Prostate gland (tissue), 2 donors: ENCODE measurements around the gene SLC4A3. TPM values are rescaled to one million over a fixed set of nuclear protein-coding genes. Genes with fewer than 3 reads are reported as not detected.

Experiments used
- DNase-seq: peaks from one replicate; pipeline ENCODE4 v3.0.0-alpha.2; 2019; ENCODE audit warnings: low spot score
- H3K27ac ChIP-seq, 2 donors: fragments of 200-600 bp; sonication (generic); 2 replicates each; pipeline ENCODE4 v1.5.1; 2017 to 2019
- H3K27me3 ChIP-seq: fragments of 200-600 bp; sonication (generic); replicated peaks from 2 replicates; pipeline ENCODE4 v1.5.1; 2019; ENCODE audit not compliant: insufficient read depth
- H3K36me3 ChIP-seq, 2 donors: fragments of 200-600 bp; sonication (generic); 1 replicate in 1 of 2; 2 replicates in 1 of 2; pipeline versions ENCODE4 v1.5.1 to v1.8.1; 2017 to 2019
- H3K4me1 ChIP-seq: fragments of 200-600 bp; sonication (generic); replicated peaks from 2 replicates; pipeline ENCODE4 v1.5.1; 2019
- H3K4me3 ChIP-seq, 2 donors: fragments of 200-600 bp; sonication (generic); 2 replicates each; pipeline ENCODE4 v1.5.1; 2017 to 2019
- H3K9me3 ChIP-seq: fragments of 200-600 bp; sonication (generic); 2 replicates; pipeline ENCODE4 v1.5.1; 2017
- CTCF ChIP-seq, 4 experiments: fragments of 200-600 bp in 2 of 4; fragments of 450-650 bp in 2 of 4; sonication (generic) in 2 of 4; IDR thresholded peaks; 1 replicate in 3 of 4; 2 replicates in 1 of 4; pipeline ENCODE4 v1.5.1; 2016 to 2019; ENCODE audit warnings: antibody characterized with exemption in 4 of 4, mild to moderate bottlenecking in 2 of 4, moderate library complexity in 2 of 4
- POLR2A ChIP-seq: fragments of 450-650 bp; IDR thresholded peaks from one replicate; pipeline ENCODE4 v1.6.1; 2016; ENCODE audit warnings: antibody characterized with exemption, mild to moderate bottlenecking
- POLR2AphosphoS5 ChIP-seq: sonication (generic); formaldehyde crosslinking; IDR thresholded peaks from one replicate; pipeline ENCODE4 v1.6.1; 2017; ENCODE audit warnings: antibody characterized with exemption
- WGBS: methylation state at CpG from one replicate; pipeline ENCODE4 v1.1.5; 2018; 5-methylcytosine and 5-hydroxymethylcytosine counted together
- intact Hi-C: fragments of 100-400 bp; cut with DNase I; formaldehyde crosslinking; loops from one replicate; pipeline ENCODE4 v1.14.2; 2022
- total RNA-seq, 2 donors: library from RNA; depleted of rRNA; stranded (reverse); fragments of >200 nt; gene quantifications; one replicate each; pipeline ENCODE4 v1.1.0, GENCODE V29; 2016

The SLC4A3 gene
- total RNA-seq, 2 donors from 2014 or later = 7.6 to 44.6 TPM

- TF ChIP-seq CTCF (IDR thresholded peaks at IDR 0.05) = no peak
- no peak for TF ChIP-seq POLR2AphosphoS5
- TF ChIP-seq POLR2A = no peak
- WGBS = 54% methylated on average over 1 of the region's 1 CpG
- Histone ChIP-seq H3K4me1 (no peaks in the 10 kb centered on the region), H3K4me3 (no peak overlapping the region), H3K27ac (no peak overlapping the region), H3K36me3 (no peaks in the 10 kb centered on the region), H3K9me3 (no peaks in the 10 kb centered on the region), H3K27me3 (no peaks in the 10 kb centered on the region)
- intact Hi-C loops = no loop called here
- DNase-seq = no peak
Measured at GRCh38 chr2:219656526-219656925, 29.1 kb downstream of the SLC4A3 start.

GRCh38 chr2:219658196-219658846, 30.9 kb downstream of the SLC4A3 start:
- WGBS = 66% methylated on average over 7 of the region's 7 CpGs
- intact Hi-C loops = no loop called here
- TF ChIP-seq POLR2A (no peak), CTCF (IDR thresholded peaks at IDR 0.05) (no peak), POLR2AphosphoS5 (no peak)
- DNase-seq = no peak
- Histone ChIP-seq H3K4me3 (no peak overlapping the region), H3K36me3 (no peaks in the 10 kb centered on the region), H3K9me3 (no peaks in the 10 kb centered on the region), H3K27me3 (no peaks in the 10 kb centered on the region), H3K4me1 (no peaks in the 10 kb centered on the region), H3K27ac (no peak overlapping the region)

- no peaks in the 10 kb centered on the region for H3K9me3 ChIP-seq
- intact Hi-C loops = no loop called here
- DNase-seq = no peak
- H3K4me3 ChIP-seq = no peak overlapping the region
- WGBS = 86% methylated on average over 3 of the region's 3 CpGs
- H3K27ac ChIP-seq = no peak overlapping the region
- H3K4me1 ChIP-seq = no peaks in the 10 kb centered on the region
- H3K27me3 ChIP-seq = no peaks in the 10 kb centered on the region
- no peaks in the 10 kb centered on the region for H3K36me3 ChIP-seq
- no peak for TF ChIP-seq CTCF (IDR thresholded peaks at IDR 0.05)
- TF ChIP-seq POLR2AphosphoS5 = no peak
- no peak for TF ChIP-seq POLR2A
Measured at GRCh38 chr2:219658874-219659273, 31.4 kb downstream of the SLC4A3 start.

- TF ChIP-seq POLR2AphosphoS5 (no peak), CTCF (IDR thresholded peaks at IDR 0.05) (no peak), POLR2A (no peak)
- no peak overlapping the region for H3K27ac ChIP-seq
- no peak for DNase-seq
- 48% methylated on average over 7 of the region's 7 CpGs for WGBS
- H3K9me3 ChIP-seq = no peaks in the 10 kb centered on the region
- intact Hi-C loops = no loop called here
- no peaks in the 10 kb centered on the region for H3K36me3 ChIP-seq
- H3K27me3 ChIP-seq = no peaks in the 10 kb centered on the region
- no peaks in the 10 kb centered on the region for H3K4me1 ChIP-seq
- H3K4me3 ChIP-seq = no peak overlapping the region
Measured at GRCh38 chr2:219661197-219661954, 33.9 kb downstream of the SLC4A3 start.

- WGBS = 85% methylated on average over 1 of the region's 1 CpG
- H3K27me3 ChIP-seq = no peaks in the 10 kb centered on the region
- intact Hi-C loops = no loop called here
- no peaks in the 10 kb centered on the region for H3K9me3 ChIP-seq
- TF ChIP-seq CTCF (IDR thresholded peaks at IDR 0.05) (no peak), POLR2A (no peak), POLR2AphosphoS5 (no peak)
- H3K27ac ChIP-seq = no peak overlapping the region
- H3K4me3 ChIP-seq = no peak overlapping the region
- no peaks in the 10 kb centered on the region for H3K36me3 ChIP-seq
- H3K4me1 ChIP-seq = no peaks in the 10 kb centered on the region
- no peak for DNase-seq
Measured at GRCh38 chr2:219661955-219662395, 34.5 kb downstream of the SLC4A3 start.
